GM23248 (cell line): Measurements from ENCODE around the gene BCL2A1.
"Not testable (repeated sequence)": the region's sequence is repeated elsewhere in the genome, so short reads cannot be mapped to it uniquely, and the experiment has no call there.

Source experiments
- EZH2 ChIP-seq: fragments of 200-600 bp; sonication (generic); IDR thresholded peaks from 2 replicates; pipeline ENCODE4 v1.6.1; 2018; ENCODE audit warnings: antibody characterized with exemption, mild to moderate bottlenecking; ENCODE audit not compliant: insufficient read depth, poor library complexity, severe bottlenecking
- EZH2phosphoT487 ChIP-seq: fragments of 200-600 bp; sonication (generic); IDR thresholded peaks from 2 replicates; pipeline ENCODE4 v1.6.1; 2018; ENCODE audit warnings: antibody characterized with exemption, moderate library complexity, mild to moderate bottlenecking, low read depth; ENCODE audit not compliant: insufficient read depth

DNA sequence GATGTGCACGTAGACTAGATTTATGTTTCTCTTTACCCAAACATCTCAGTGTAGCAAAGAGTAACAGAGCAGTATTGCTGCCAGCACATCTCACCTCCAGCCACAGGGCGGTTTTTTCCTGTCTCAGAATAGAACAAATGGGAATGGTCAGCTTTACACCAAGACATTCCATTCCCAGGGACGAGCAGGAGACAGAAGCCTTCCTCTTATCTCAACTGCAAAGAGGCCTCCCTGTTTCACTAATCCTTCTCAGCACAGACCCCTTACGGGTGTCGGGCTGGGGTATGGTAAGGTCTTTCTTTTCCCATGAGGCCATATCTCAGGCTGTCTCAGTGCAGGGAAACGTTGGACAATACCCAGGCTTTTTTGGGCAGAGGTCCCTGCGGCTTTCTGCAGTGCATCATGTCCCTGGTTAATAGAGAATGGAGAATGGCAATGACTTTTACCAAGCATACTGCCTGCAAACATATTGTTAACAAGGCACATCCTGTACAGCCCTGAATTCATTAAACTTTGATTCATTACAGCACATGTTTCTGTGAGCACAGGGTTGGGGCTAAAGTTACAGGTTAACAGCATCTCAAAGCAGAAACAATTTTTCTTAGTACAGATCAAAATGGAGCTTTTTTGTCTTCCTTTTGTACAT, 35.3 kb downstream of the BCL2A1 start:
- not testable (repeated sequence) for TF ChIP-seq EZH2phosphoT487, EZH2
